Duodenal mucosa (tissue), 2 donors: Measurements from ENCODE around the gene MYO9B.

ENCODE experiments used
- H3K27ac ChIP-seq: one replicate; pipeline ENCODE4 v1.7.0; 2013; ENCODE audit warnings: low read depth, low read length
- H3K27me3 ChIP-seq, 2 donors: one replicate each; pipeline ENCODE4 v1.7.0; 2013; ENCODE audit warnings: low read length in 2 of 2, control low read depth in 1 of 2; ENCODE audit not compliant: insufficient read depth in 2 of 2, control insufficient read depth in 1 of 2
- H3K36me3 ChIP-seq, 2 donors: one replicate each; pipeline ENCODE4 v1.7.0; 2013; ENCODE audit warnings: low read length in 2 of 2, control low read depth in 1 of 2; ENCODE audit not compliant: insufficient read depth in 2 of 2, control insufficient read depth in 1 of 2
- H3K4me1 ChIP-seq, 2 donors: one replicate each; pipeline ENCODE4 v1.7.0; 2013; ENCODE audit warnings: low read length in 2 of 2, control low read depth in 1 of 2; ENCODE audit not compliant: insufficient read depth in 2 of 2, control insufficient read depth in 1 of 2
- H3K4me3 ChIP-seq, 2 donors: one replicate each; pipeline ENCODE4 v1.7.0; 2013; ENCODE audit warnings: low read length in 2 of 2, low read depth in 1 of 2
- H3K9ac ChIP-seq, 2 donors: one replicate each; pipeline ENCODE4 v1.7.0; 2013; ENCODE audit warnings: low read length in 2 of 2, low read depth in 1 of 2
- H3K9me3 ChIP-seq, 2 donors: one replicate each; pipeline ENCODE4 v1.7.0; 2013; ENCODE audit warnings: low read length in 2 of 2, control low read depth in 1 of 2; ENCODE audit not compliant: control insufficient read depth in 1 of 2

The MYO9B gene

GRCh38 chr19:17041976-17042375 is 33.6 kb upstream of the MYO9B start:
- H3K9ac ChIP-seq, result no peak overlapping the region
- H3K4me1 ChIP-seq, result peaks cover 7 to 9% of the 10 kb centered on the region in 2 donors
- no peaks in the 10 kb centered on the region for H3K27me3 ChIP-seq
- H3K9me3 ChIP-seq, result no peaks in the 10 kb centered on the region
- no peak overlapping the region for H3K27ac ChIP-seq
- H3K4me3 ChIP-seq, result no peak overlapping the region
- H3K36me3 ChIP-seq, result no peaks in the 10 kb centered on the region

GRCh38 chr19:17043744-17044143 is 31.8 kb upstream of the MYO9B start:
- Histone ChIP-seq H3K4me3 (no peak overlapping the region), H3K36me3 (no peaks in the 10 kb centered on the region), H3K27me3 (no peaks in the 10 kb centered on the region), H3K9ac (no peak overlapping the region), H3K4me1 (peaks cover 7 to 9% of the 10 kb centered on the region in 2 donors), H3K9me3 (no peaks in the 10 kb centered on the region), H3K27ac (no peak overlapping the region)

- no peak overlapping the region for H3K27ac ChIP-seq
- H3K4me1 ChIP-seq, result peaks cover 7 to 9% of the 10 kb centered on the region in 2 donors
- no peaks in the 10 kb centered on the region for H3K27me3 ChIP-seq
- H3K4me3 ChIP-seq, result no peak overlapping the region
- no peak overlapping the region for H3K9ac ChIP-seq
- H3K9me3 ChIP-seq, result no peaks in the 10 kb centered on the region
- H3K36me3 ChIP-seq, result peaks cover 2 to 14% of the 10 kb centered on the region in 2 donors
Observed at GRCh38 chr19:17045907-17046502, 29.6 kb upstream of the MYO9B start.

GRCh38 chr19:17048885-17049453 is 26.6 kb upstream of the MYO9B start:
- H3K9ac ChIP-seq, result no peak overlapping the region
- no peak overlapping the region for H3K4me3 ChIP-seq
- no peaks in the 10 kb centered on the region for H3K4me1 ChIP-seq
- no peaks in the 10 kb centered on the region for H3K9me3 ChIP-seq
- H3K27ac ChIP-seq, result no peak overlapping the region
- H3K27me3 ChIP-seq, result no peaks in the 10 kb centered on the region
- peaks cover 12 to 34% of the 10 kb centered on the region in 2 donors for H3K36me3 ChIP-seq

- Histone ChIP-seq H3K36me3 (peaks cover 12 to 34% of the 10 kb centered on the region in 2 donors), H3K27me3 (no peaks in the 10 kb centered on the region), H3K4me3 (no peak overlapping the region), H3K9me3 (no peaks in the 10 kb centered on the region), H3K4me1 (no peaks in the 10 kb centered on the region), H3K9ac (no peak overlapping the region), H3K27ac (no peak overlapping the region)
Observed at GRCh38 chr19:17049711-17050280, 25.8 kb upstream of the MYO9B start.

- peaks cover 18 to 41% of the 10 kb centered on the region in 2 donors for H3K36me3 ChIP-seq
Observed at GRCh38 chr19:17052439-17052838, 23.1 kb upstream of the MYO9B start.

GRCh38 chr19:17054746-17055145 is 20.8 kb upstream of the MYO9B start:
- no peak overlapping the region for H3K27ac ChIP-seq
- peaks cover 24 to 52% of the 10 kb centered on the region in 2 donors for H3K36me3 ChIP-seq
- no peaks in the 10 kb centered on the region for H3K4me1 ChIP-seq
- H3K9me3 ChIP-seq, result no peaks in the 10 kb centered on the region
- no peak overlapping the region for H3K9ac ChIP-seq
- H3K27me3 ChIP-seq, result no peaks in the 10 kb centered on the region
- H3K4me3 ChIP-seq, result no peak overlapping the region

More at GRCh38 chr19:17052439-17052838, 23.1 kb upstream of the MYO9B start:
- Histone ChIP-seq H3K4me1 (no peaks in the 10 kb centered on the region), H3K27me3 (no peaks in the 10 kb centered on the region), H3K4me3 (no peak overlapping the region), H3K27ac (no peak overlapping the region), H3K9me3 (no peaks in the 10 kb centered on the region), H3K9ac (no peak overlapping the region)

GRCh38 chr19:17055636-17056035 is 19.9 kb upstream of the MYO9B start:
- H3K4me3 ChIP-seq, result no peak overlapping the region
- H3K9ac ChIP-seq, result no peak overlapping the region
- no peaks in the 10 kb centered on the region for H3K9me3 ChIP-seq
- H3K27me3 ChIP-seq, result no peaks in the 10 kb centered on the region
- peaks cover 24 to 55% of the 10 kb centered on the region in 2 donors for H3K36me3 ChIP-seq
- H3K4me1 ChIP-seq, result no peaks in the 10 kb centered on the region
- H3K27ac ChIP-seq, result no peak overlapping the region

GRCh38 chr19:17058236-17058635 is 17.3 kb upstream of the MYO9B start:
- peaks cover 17 to 43% of the 10 kb centered on the region in 2 donors for H3K36me3 ChIP-seq
- H3K27me3 ChIP-seq, result no peaks in the 10 kb centered on the region
- no peak overlapping the region for H3K4me3 ChIP-seq
- H3K27ac ChIP-seq, result no peak overlapping the region
- H3K4me1 ChIP-seq, result peaks cover 3 to 4% of the 10 kb centered on the region in 2 donors
- H3K9ac ChIP-seq, result no peak overlapping the region
- no peaks in the 10 kb centered on the region for H3K9me3 ChIP-seq

- peaks cover 10 to 43% of the 10 kb centered on the region in 2 donors for H3K36me3 ChIP-seq
- no peak overlapping the region for H3K4me3 ChIP-seq
- no peaks in the 10 kb centered on the region for H3K9me3 ChIP-seq
- H3K27me3 ChIP-seq, result no peaks in the 10 kb centered on the region
- peaks cover 3 to 4% of the 10 kb centered on the region in 2 donors for H3K4me1 ChIP-seq
- H3K9ac ChIP-seq, result no peak overlapping the region
- H3K27ac ChIP-seq, result no peak overlapping the region
Observed at GRCh38 chr19:17060802-17061201, 14.8 kb upstream of the MYO9B start.
